A549 (cell line): ENCODE measurements around the gene BRF1.

Experiments used
- BHLHE40 ChIP-seq: IDR thresholded peaks from 2 replicates; pipeline ENCODE4 v1.6.1; 2012; ENCODE audit warnings: low read depth, low read length, inconsistent platforms
- CHD2 ChIP-seq: fragments of 150-350 bp; IDR thresholded peaks from 2 replicates; pipeline ENCODE4 v1.6.1; 2014; ENCODE audit warnings: low read length; ENCODE audit not compliant: partially characterized antibody
- CTCF ChIP-seq: fragments of >200 bp; sonication (Bioruptor Twin); formaldehyde crosslinking; IDR thresholded peaks from 3 replicates; pipeline ENCODE4 v1.5.1; 2016
- EP300 ChIP-seq, 2 experiments: fragments of >200 bp; sonication (Bioruptor Twin); formaldehyde crosslinking; IDR thresholded peaks; 2 replicates in 1 of 2; 3 replicates in 1 of 2; pipeline ENCODE4 v1.6.1; 2016 to 2017
- FOSL2 ChIP-seq, 2 experiments: fragments of 450-650 bp in 1 of 2; fragments of >200 bp in 1 of 2; sonication (Bioruptor Twin) in 1 of 2; formaldehyde crosslinking; IDR thresholded peaks; 2 replicates each; pipeline versions ENCODE4 v1.5.0 to v1.6.1; 2016 to 2020; ENCODE audit warnings: mild to moderate bottlenecking in 1 of 2, moderate library complexity in 1 of 2
- POLR2A ChIP-seq: IDR thresholded peaks from 2 replicates; pipeline ENCODE4 v1.6.1; 2012; ENCODE audit warnings: mild to moderate bottlenecking, low read length
- SMC3 ChIP-seq: fragments of >200 bp; sonication (Bioruptor Twin); formaldehyde crosslinking; IDR thresholded peaks from 3 replicates; pipeline ENCODE4 v1.6.1; 2018; ENCODE audit warnings: inconsistent platforms

GRCh38 chr14:105228562-105228961, 72.2 kb downstream of the BRF1 start:
- TF ChIP-seq EP300 (IDR thresholded peaks at IDR 0.05) (no peak), CHD2 (no peak), BHLHE40 (no peak), CTCF (no peak), POLR2A (no peak), SMC3 (no peak), FOSL2 (IDR thresholded peaks at IDR 0.05) (no peak), FOSL2 (CRISPR knock-in tag; IDR thresholded peaks at IDR 0.05) (no peak)
